Activated naive CD8-positive, alpha-beta T cell treated with anti-CD3 and anti-CD28 coated beads for 36 hours (primary cell): ENCODE data around the gene NFKB1. TPM values are rescaled to one million over a fixed set of nuclear protein-coding genes. Genes with fewer than 3 reads are reported as not detected.

Source experiments
- DNase-seq: peaks from one replicate; pipeline ENCODE4 v3.0.0; 2021
- H3K27ac Mint-ChIP-seq: one replicate; pipeline ENCODE4 v1.8.0; 2022; ENCODE audit warnings: mild to moderate bottlenecking, moderate library complexity, mixed read lengths
- H3K27me3 Mint-ChIP-seq: one replicate; pipeline ENCODE4 v1.8.0; 2022; ENCODE audit warnings: mild to moderate bottlenecking, mixed read lengths
- H3K36me3 Mint-ChIP-seq: one replicate; pipeline ENCODE4 v1.8.0; 2021; ENCODE audit warnings: mild to moderate bottlenecking, mixed read lengths
- H3K4me1 Mint-ChIP-seq: one replicate; pipeline ENCODE4 v1.8.0; 2021; ENCODE audit warnings: mixed read lengths
- H3K4me3 Mint-ChIP-seq: one replicate; pipeline ENCODE4 v1.8.0; 2022; ENCODE audit warnings: mild to moderate bottlenecking, moderate library complexity, mixed read lengths
- H3K9me3 Mint-ChIP-seq: one replicate; pipeline ENCODE4 v1.8.0; 2022; ENCODE audit warnings: mixed read lengths
- total RNA-seq, 2 experiments: library from RNA; stranded (reverse); gene quantifications; one replicate each; pipeline ENCODE4 v1.2.3, GENCODE V29; 2021

NFKB1 gene
- total RNA-seq, 2 experiments from 2014 or later, result 250 to 259 TPM

GRCh38 chr4:102624505-102624904 is 123.3 kb downstream of the NFKB1 start:
- H3K4me1 Mint-ChIP-seq, result peaks cover 59% of the 10 kb centered on the region
- peaks cover 2% of the 10 kb centered on the region for H3K9me3 Mint-ChIP-seq
- H3K27ac Mint-ChIP-seq, result no peak overlapping the region
- H3K27me3 Mint-ChIP-seq, result no peaks in the 10 kb centered on the region
- H3K36me3 Mint-ChIP-seq, result peaks cover 4% of the 10 kb centered on the region
- no peak for DNase-seq
- no peak overlapping the region for H3K4me3 Mint-ChIP-seq

GRCh38 chr4:102625232-102625930 is 124.2 kb downstream of the NFKB1 start:
- no peaks in the 10 kb centered on the region for H3K27me3 Mint-ChIP-seq
- no peaks in the 10 kb centered on the region for H3K9me3 Mint-ChIP-seq
- peak overlapping the region; percentile 88 for H3K27ac Mint-ChIP-seq
- H3K4me1 Mint-ChIP-seq, result peaks cover 60% of the 10 kb centered on the region
- peaks cover 1% of the 10 kb centered on the region for H3K36me3 Mint-ChIP-seq
- H3K4me3 Mint-ChIP-seq, result peak overlapping the region; percentile 74
- peak; percentile 71 for DNase-seq

GRCh38 chr4:102627831-102628523 is 126.8 kb downstream of the NFKB1 start:
- peak; percentile 37 for DNase-seq
- Mint-ChIP-seq H3K36me3 (peaks cover 12% of the 10 kb centered on the region), H3K4me3 (peak overlapping the region; percentile 42), H3K9me3 (no peaks in the 10 kb centered on the region), H3K27ac (peak overlapping the region; percentile 86), H3K4me1 (peaks cover 71% of the 10 kb centered on the region), H3K27me3 (no peaks in the 10 kb centered on the region)

- peak; percentile 53 for DNase-seq
- Mint-ChIP-seq H3K36me3 (peaks cover 12% of the 10 kb centered on the region), H3K27ac (peak overlapping the region; percentile 73), H3K9me3 (no peaks in the 10 kb centered on the region), H3K27me3 (no peaks in the 10 kb centered on the region), H3K4me3 (peak overlapping the region; percentile 44), H3K4me1 (peaks cover 68% of the 10 kb centered on the region)
Observed at GRCh38 chr4:102629673-102630072, 128.5 kb downstream of the NFKB1 start.

GRCh38 chr4:102631616-102632015 is 130.5 kb downstream of the NFKB1 start:
- Mint-ChIP-seq H3K4me1 (peaks cover 57% of the 10 kb centered on the region), H3K27me3 (no peaks in the 10 kb centered on the region), H3K9me3 (no peaks in the 10 kb centered on the region), H3K27ac (no peak overlapping the region), H3K4me3 (no peak overlapping the region), H3K36me3 (peaks cover 12% of the 10 kb centered on the region)
- no peak for DNase-seq

GRCh38 chr4:102632241-102633065 is 131.3 kb downstream of the NFKB1 start:
- Mint-ChIP-seq H3K9me3 (no peaks in the 10 kb centered on the region), H3K4me1 (peaks cover 48% of the 10 kb centered on the region), H3K27ac (no peak overlapping the region), H3K36me3 (peaks cover 15% of the 10 kb centered on the region), H3K27me3 (no peaks in the 10 kb centered on the region), H3K4me3 (no peak overlapping the region)
- no peak for DNase-seq

- Mint-ChIP-seq H3K27ac (no peak overlapping the region), H3K4me1 (peaks cover 42% of the 10 kb centered on the region), H3K36me3 (peaks cover 19% of the 10 kb centered on the region), H3K4me3 (no peak overlapping the region), H3K27me3 (no peaks in the 10 kb centered on the region), H3K9me3 (no peaks in the 10 kb centered on the region)
- no peak for DNase-seq
Observed at GRCh38 chr4:102633100-102633499, 131.9 kb downstream of the NFKB1 start.

- H3K27me3 Mint-ChIP-seq, result no peaks in the 10 kb centered on the region
- H3K27ac Mint-ChIP-seq, result no peak overlapping the region
- H3K36me3 Mint-ChIP-seq, result peaks cover 25% of the 10 kb centered on the region
- no peak for DNase-seq
- H3K4me3 Mint-ChIP-seq, result no peak overlapping the region
- H3K9me3 Mint-ChIP-seq, result no peaks in the 10 kb centered on the region
- peaks cover 20% of the 10 kb centered on the region for H3K4me1 Mint-ChIP-seq
Observed at GRCh38 chr4:102637391-102637790, 136.2 kb downstream of the NFKB1 start.

GRCh38 chr4:102638621-102639020 is 137.5 kb downstream of the NFKB1 start:
- Mint-ChIP-seq H3K27me3 (no peaks in the 10 kb centered on the region), H3K4me3 (no peak overlapping the region), H3K4me1 (peaks cover 16% of the 10 kb centered on the region), H3K36me3 (peaks cover 25% of the 10 kb centered on the region), H3K9me3 (no peaks in the 10 kb centered on the region), H3K27ac (no peak overlapping the region)
- DNase-seq, result no peak

- H3K36me3 Mint-ChIP-seq, result peaks cover 25% of the 10 kb centered on the region
- no peaks in the 10 kb centered on the region for H3K27me3 Mint-ChIP-seq
- peak overlapping the region; percentile 80 for H3K27ac Mint-ChIP-seq
- H3K9me3 Mint-ChIP-seq, result no peaks in the 10 kb centered on the region
- DNase-seq, result peak; percentile 11
- peak overlapping the region; percentile 73 for H3K4me3 Mint-ChIP-seq
- peaks cover 16% of the 10 kb centered on the region for H3K4me1 Mint-ChIP-seq
Observed at GRCh38 chr4:102639598-102639997, 138.4 kb downstream of the NFKB1 start.

GRCh38 chr4:102640669-102641068 is 139.5 kb downstream of the NFKB1 start:
- no peak for DNase-seq
- Mint-ChIP-seq H3K4me1 (peaks cover 18% of the 10 kb centered on the region), H3K36me3 (peaks cover 26% of the 10 kb centered on the region), H3K9me3 (no peaks in the 10 kb centered on the region), H3K27me3 (no peaks in the 10 kb centered on the region), H3K27ac (no peak overlapping the region), H3K4me3 (no peak overlapping the region)

- H3K4me3 Mint-ChIP-seq, result no peak overlapping the region
- no peaks in the 10 kb centered on the region for H3K9me3 Mint-ChIP-seq
- no peaks in the 10 kb centered on the region for H3K27me3 Mint-ChIP-seq
- H3K27ac Mint-ChIP-seq, result no peak overlapping the region
- H3K36me3 Mint-ChIP-seq, result peaks cover 29% of the 10 kb centered on the region
- H3K4me1 Mint-ChIP-seq, result peaks cover 25% of the 10 kb centered on the region
- no peak for DNase-seq
Observed at GRCh38 chr4:102641793-102642192, 140.6 kb downstream of the NFKB1 start.

GRCh38 chr4:102642631-102643298 is 141.6 kb downstream of the NFKB1 start:
- H3K27me3 Mint-ChIP-seq, result no peaks in the 10 kb centered on the region
- peaks cover 24% of the 10 kb centered on the region for H3K36me3 Mint-ChIP-seq
- no peaks in the 10 kb centered on the region for H3K9me3 Mint-ChIP-seq
- H3K4me3 Mint-ChIP-seq, result no peak overlapping the region
- no peak for DNase-seq
- no peak overlapping the region for H3K27ac Mint-ChIP-seq
- peaks cover 34% of the 10 kb centered on the region for H3K4me1 Mint-ChIP-seq

GRCh38 chr4:102647117-102647516 is 146.0 kb downstream of the NFKB1 start:
- peaks cover 29% of the 10 kb centered on the region for H3K36me3 Mint-ChIP-seq
- H3K9me3 Mint-ChIP-seq, result peaks cover 1% of the 10 kb centered on the region
- H3K27me3 Mint-ChIP-seq, result no peaks in the 10 kb centered on the region
- no peak overlapping the region for H3K4me3 Mint-ChIP-seq
- DNase-seq, result no peak
- H3K4me1 Mint-ChIP-seq, result peaks cover 19% of the 10 kb centered on the region
- H3K27ac Mint-ChIP-seq, result no peak overlapping the region

- Mint-ChIP-seq H3K27ac (no peak overlapping the region), H3K4me1 (no peaks in the 10 kb centered on the region), H3K36me3 (no peaks in the 10 kb centered on the region), H3K27me3 (no peaks in the 10 kb centered on the region), H3K9me3 (no peaks in the 10 kb centered on the region), H3K4me3 (no peak overlapping the region)
- no peak for DNase-seq
Observed at GRCh38 chr4:102657206-102657605, 156.0 kb downstream of the NFKB1 start.
